Ovary (tissue), 9 donors: ENCODE results near the gene ATP6V0A1. TPM values are rescaled to one million over a fixed set of nuclear protein-coding genes. Genes with fewer than 3 reads are reported as not detected.

ENCODE experiments used
- DNase-seq, 5 donors: peaks; one replicate each; pipeline ENCODE4 v3.0.0-alpha.2; 2019 to 2020
- H3K27ac ChIP-seq, 2 donors: fragments of 200-600 bp; one replicate each; pipeline versions ENCODE4 v1.5.1 to v1.8.0; 2019 to 2022
- H3K27me3 ChIP-seq: fragments of 200-600 bp; one replicate; pipeline ENCODE4 v1.8.0; 2022
- H3K36me3 ChIP-seq: fragments of 200-600 bp; sonication (generic); one replicate; pipeline ENCODE4 v1.5.1; 2019
- H3K4me1 ChIP-seq: one replicate; pipeline ENCODE4 v1.8.1; 2013; ENCODE audit warnings: mild to moderate bottlenecking, moderate library complexity; ENCODE audit not compliant: insufficient read depth
- H3K4me3 ChIP-seq: fragments of 200-600 bp; sonication (generic); one replicate; pipeline ENCODE4 v1.5.1; 2017
- H3K9me3 ChIP-seq, 2 donors: fragments of 200-600 bp in 1 of 2; sonication (generic) in 1 of 2; one replicate each; pipeline versions ENCODE4 v1.5.1 to v1.8.1; 2013 to 2019; ENCODE audit warnings: mild to moderate bottlenecking in 1 of 2, moderate library complexity in 1 of 2
- CTCF ChIP-seq, 3 donors: fragments of 450-650 bp in 2 of 3; fragments of 200-600 bp in 1 of 3; IDR thresholded peaks; one replicate each; pipeline versions ENCODE4 v1.5.1 to v1.8.0; 2016 to 2022; ENCODE audit warnings: antibody characterized with exemption in 3 of 3, mild to moderate bottlenecking in 1 of 3
- EP300 ChIP-seq: sonication (generic); formaldehyde crosslinking; IDR thresholded peaks from one replicate; pipeline ENCODE4 v1.6.1; 2017; ENCODE audit warnings: antibody characterized with exemption
- POLR2A ChIP-seq: fragments of 450-650 bp; IDR thresholded peaks from one replicate; pipeline ENCODE4 v1.6.1; 2017; ENCODE audit warnings: antibody characterized with exemption, mild to moderate bottlenecking, moderate library complexity
- WGBS, 3 donors: extraction: QIAGEN DNeasy Blood & Tissue Kit in 1 of 3; methylation state at CpG; one replicate each; pipeline versions ENCODE4 v1.1.5 to v1.1.7; 2013 to 2017; 5-methylcytosine and 5-hydroxymethylcytosine counted together
- intact Hi-C, 4 donors: fragments of 100-400 bp; cut with DNase I; formaldehyde crosslinking; loops; one replicate each; pipeline versions ENCODE4 v1.11.0 to v1.15.1; 2022 to 2023
- polyA plus RNA-seq, 2 donors: library from polyadenylated mRNA; stranded (reverse); fragments of 200-250 nt in 1 of 2; fragments of 350-450 nt in 1 of 2; fragmentation: Illumina TruSeq in 1 of 2; extraction: RNeasy Lipid Tissue Mini Kit (QIAGEN cat#74804) in 1 of 2; gene quantifications; one replicate each; pipeline ENCODE4 v1.2.3, GENCODE V29; 2013 to 2014
- total RNA-seq, 7 donors: library from RNA; depleted of rRNA in 2 of 7; stranded (reverse); fragments of >200 nt in 2 of 7; fragmentation: NEBNext Ultra II Directional in 3 of 7; extraction: Animal tissue kit (Norgen Biotek cat#: 25700) in 3 of 7; gene quantifications; one replicate each; pipeline versions ENCODE4 v1.1.0 to v1.2.4, GENCODE V29; 2016 to 2023
- donor health status: DM: no; HTN: no; CAD: no; lungs with moderate emphysema.
- donor health status: DM: no; HTN: no; CAD: no.
- donor health status: Bipolar disorder and iron deficiency.
- donor health status: DM: yes; HTN: yes; CAD: no.
- donor health status: DM: no; HTN: no; CAD: no.
- donor health status: DM: yes; HTN: yes; CAD: no.

Gene ATP6V0A1
- total and polyA plus RNA-seq, 9 donors: 36.3 to 118 (median 74.1) TPM

GRCh38 chr17:42559075-42559474, 100.4 kb downstream of the ATP6V0A1 start:
- intact Hi-C loops: no loop called here
- Histone ChIP-seq H3K27ac (no peak overlapping the region), H3K27me3 (no peaks in the 10 kb centered on the region), H3K9me3 (no peaks in the 10 kb centered on the region), H3K4me1 (peaks cover 20% of the 10 kb centered on the region), H3K4me3 (no peak overlapping the region), H3K36me3 (no peaks in the 10 kb centered on the region)
- no peak for TF ChIP-seq CTCF (IDR thresholded peaks at IDR 0.05)
- TF ChIP-seq EP300: no peak
- TF ChIP-seq POLR2A: no peak
- 78 to 81% (median 79%) methylated on average over 6 of the region's 6 CpGs for WGBS, 3 donors
- DNase-seq: no peak

- Histone ChIP-seq H3K4me1 (peaks cover 18% of the 10 kb centered on the region), H3K27ac (no peak overlapping the region), H3K9me3 (no peaks in the 10 kb centered on the region), H3K4me3 (no peak overlapping the region), H3K36me3 (no peaks in the 10 kb centered on the region), H3K27me3 (no peaks in the 10 kb centered on the region)
- 78 to 89% (median 81%) methylated on average over 3 of the region's 3 CpGs for WGBS, 3 donors
- DNase-seq: no peak
- intact Hi-C loops: no loop called here
- TF ChIP-seq CTCF (IDR thresholded peaks at IDR 0.05): no peak
- no peak for TF ChIP-seq POLR2A
- no peak for TF ChIP-seq EP300
These were observed 101.6 kb downstream of the ATP6V0A1 start for GRCh38 chr17:42560246-42560645.

- H3K4me1 ChIP-seq: peaks cover 17% of the 10 kb centered on the region
- peak within 1 kb of the TSS; percentile 60 to 61 for H3K27ac ChIP-seq
- intact Hi-C loops: no loop called here
- H3K9me3 ChIP-seq: no peaks in the 10 kb centered on the region
- peak; percentile 95 to 97 (median 96) for DNase-seq
- no peaks in the 10 kb centered on the region for H3K27me3 ChIP-seq
- 0% methylated on average over 26 of the region's 26 CpGs for WGBS, 3 donors
- no peaks in the 10 kb centered on the region for H3K36me3 ChIP-seq
- TF ChIP-seq CTCF (IDR thresholded peaks at IDR 0.05) (no peak), POLR2A (peak; percentile 55), EP300 (no peak)
- peak within 1 kb of the TSS; percentile 88 for H3K4me3 ChIP-seq
These were observed 103.3 kb downstream of the ATP6V0A1 start, which contains the start of gene COASY for GRCh38 chr17:42561897-42562387. Gene COASY, plus strand, starts transcription at chr17:42562148. Its CDS starts 475 bp downstream, at chr17:42562623.

GRCh38 chr17:42562388-42563142, 103.9 kb downstream of the ATP6V0A1 start:
- no peaks in the 10 kb centered on the region for H3K36me3 ChIP-seq
- intact Hi-C loops: no loop called here
- H3K27me3 ChIP-seq: no peaks in the 10 kb centered on the region
- H3K4me1 ChIP-seq: peaks cover 17% of the 10 kb centered on the region
- peak overlapping the region; percentile 88 for H3K4me3 ChIP-seq
- H3K9me3 ChIP-seq: no peaks in the 10 kb centered on the region
- WGBS, 3 donors: 2 to 5% (median 3%) methylated on average over 42 to 48 of the region's 48 CpGs
- peak in 1 of 5 donors; percentile 46 for DNase-seq
- TF ChIP-seq EP300 (no peak), CTCF (IDR thresholded peaks at IDR 0.05) (no peak), POLR2A (no peak)
- no peak overlapping the region for H3K27ac ChIP-seq
